ENCODE data around the gene EPHA1. TPM values are rescaled to one million over a fixed set of nuclear protein-coding genes. Genes with fewer than 3 reads are reported as not detected.

The EPHA1 gene
- total and polyA plus RNA-seq, 2 donors (not counting 3 experiments of a cell fraction or from before 2014, with no cell fraction given): 0.07 TPM; not detected in 1

DNA sequence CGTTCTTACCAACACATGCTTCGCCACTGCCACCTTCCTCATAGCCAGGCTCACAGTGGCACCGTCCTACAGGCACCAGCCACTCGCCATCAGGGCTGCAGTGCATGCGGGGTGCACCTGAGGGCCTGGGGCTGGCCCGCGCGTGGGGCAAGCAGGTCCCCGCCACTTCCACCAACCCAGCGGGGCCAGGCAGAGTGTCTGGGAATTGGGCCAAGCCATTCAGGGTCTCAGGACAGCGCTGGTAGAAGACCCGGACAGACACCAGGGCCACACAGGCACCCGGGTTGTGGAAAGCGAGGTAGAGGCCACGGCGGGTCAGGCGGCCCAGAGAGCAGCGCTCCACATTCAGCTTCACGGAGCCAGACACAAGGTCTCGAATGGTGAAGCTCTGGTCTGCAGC is 9.0 kb downstream of the EPHA1 start:
- ChIA-PET POLR2A (no interaction called here), CTCF (no interaction called here)
- Histone ChIP-seq H3K79me2 (ENCODE audit: control insufficient read depth, insufficient read depth, low read length) (no peaks in the 10 kb centered on the region), H2AFZ (ENCODE audit: low read depth, low read length) (no peak overlapping the region), H3K9me1 (replicated peaks; ENCODE audit: control insufficient read depth, extremely low read depth, insufficient read depth, low read length) (no peaks in the 10 kb centered on the region), H3K4me2 (ENCODE audit: insufficient read depth, low read length) (no peak overlapping the region), H3K4me3 (replicated peaks in 1 of 3; ENCODE audit: insufficient read depth in 1 of 3, low read depth in 1 of 3, low read length in 3 of 3) (no peak overlapping the region), H3K27ac (ENCODE audit: insufficient read depth, low read depth, low read length) (no peak overlapping the region), H3K9ac (replicated peaks; ENCODE audit: extremely low read depth, insufficient read depth, low read length) (no peak overlapping the region), H3K4me1 (ENCODE audit: control insufficient read depth, extremely low read depth, insufficient read depth, low read length) (peaks cover 15% of the 10 kb centered on the region), H3K9me3 (replicated peaks; ENCODE audit: control insufficient read depth, insufficient read depth, low read length) (no peaks in the 10 kb centered on the region), H3K27me3 (ENCODE audit: control insufficient read depth in 2 of 2, insufficient read depth in 2 of 2, low read length in 2 of 2) (no peaks in the 10 kb centered on the region), H4K20me1 (replicated peaks; ENCODE audit: control insufficient read depth, extremely low read depth, insufficient read depth, low read length) (no peaks in the 10 kb centered on the region), H3K36me3 (ENCODE audit: control insufficient read depth in 2 of 2, extremely low read depth in 1 of 2, insufficient read depth in 2 of 2, low read length in 2 of 2) (no peaks in the 10 kb centered on the region)
- TF ChIP-seq GATA2 (IDR thresholded peaks at IDR 0.05; ENCODE audit: insufficient read depth, insufficient read length, low read depth, low read length) (no peak), JUN (IDR thresholded peaks at IDR 0.05; ENCODE audit: borderline replicate concordance, insufficient read depth, insufficient read length, low read depth) (no peak), FOS (IDR thresholded peaks at IDR 0.05; ENCODE audit: borderline replicate concordance, insufficient read depth, low read length) (no peak), MYC (IDR thresholded peaks at IDR 0.05; ENCODE audit: low read depth, low read length) (no peak), POLR2A (IDR thresholded peaks at IDR 0.05; ENCODE audit: low read depth, low read length) (no peak), EZH2 (IDR thresholded peaks at IDR 0.05; ENCODE audit: borderline replicate concordance, low read depth, low read length, severe bottlenecking) (no peak), POLR2AphosphoS5 (IDR thresholded peaks at IDR 0.05; ENCODE audit: insufficient read depth, low read depth, low read length) (no peak)
- TF ChIP-seq, protein P1, sequence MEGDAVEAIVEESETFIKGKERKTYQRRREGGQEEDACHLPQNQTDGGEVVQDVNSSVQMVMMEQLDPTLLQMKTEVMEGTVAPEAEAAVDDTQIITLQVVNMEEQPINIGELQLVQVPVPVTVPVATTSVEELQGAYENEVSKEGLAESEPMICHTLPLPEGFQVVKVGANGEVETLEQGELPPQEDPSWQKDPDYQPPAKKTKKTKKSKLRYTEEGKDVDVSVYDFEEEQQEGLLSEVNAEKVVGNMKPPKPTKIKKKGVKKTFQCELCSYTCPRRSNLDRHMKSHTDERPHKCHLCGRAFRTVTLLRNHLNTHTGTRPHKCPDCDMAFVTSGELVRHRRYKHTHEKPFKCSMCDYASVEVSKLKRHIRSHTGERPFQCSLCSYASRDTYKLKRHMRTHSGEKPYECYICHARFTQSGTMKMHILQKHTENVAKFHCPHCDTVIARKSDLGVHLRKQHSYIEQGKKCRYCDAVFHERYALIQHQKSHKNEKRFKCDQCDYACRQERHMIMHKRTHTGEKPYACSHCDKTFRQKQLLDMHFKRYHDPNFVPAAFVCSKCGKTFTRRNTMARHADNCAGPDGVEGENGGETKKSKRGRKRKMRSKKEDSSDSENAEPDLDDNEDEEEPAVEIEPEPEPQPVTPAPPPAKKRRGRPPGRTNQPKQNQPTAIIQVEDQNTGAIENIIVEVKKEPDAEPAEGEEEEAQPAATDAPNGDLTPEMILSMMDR (IDR thresholded peaks at IDR 0.05; ENCODE audit: extremely low read depth in 1 of 2, insufficient read depth in 1 of 2, low read depth in 1 of 2, low read length in 2 of 2): no peak
- TF ChIP-seq, protein P2, sequence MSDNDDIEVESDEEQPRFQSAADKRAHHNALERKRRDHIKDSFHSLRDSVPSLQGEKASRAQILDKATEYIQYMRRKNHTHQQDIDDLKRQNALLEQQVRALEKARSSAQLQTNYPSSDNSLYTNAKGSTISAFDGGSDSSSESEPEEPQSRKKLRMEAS (IDR thresholded peaks at IDR 0.05; ENCODE audit: insufficient read depth, insufficient read length): no peak
- FAIRE-seq (no peak), DNase-seq (ENCODE audit: low read depth, low spot score) (no peak)
- intact Hi-C loops (cut with micrococcal nuclease): no loop called here
- dilution Hi-C loops (cut with MboI; ENCODE audit: extremely low pct_ligation_motif_present, low sequenced_read_pairs): loop anchor here (25.0 kb wide), 1 partner anchor 113 kb away; no protein-coding TSS in a partner anchor
- no TSS peak for BruUV-seq (replicated peaks)

All from endothelial cell of umbilical vein (primary cell).